GM10847 (cell line): ENCODE measurements around the gene CYP2B6.

Experiments
- POLR2A ChIP-seq: IDR thresholded peaks from 2 replicates; pipeline ENCODE4 v1.6.1; 2011; ENCODE audit not compliant: insufficient read length; ENCODE audit errors: extremely low read depth

Gene CYP2B6

GRCh38 chr19:40989453-40989852, 1.6 kb upstream of the CYP2B6 start:
- TF ChIP-seq POLR2A, result no peak

GRCh38 chr19:40995355-40995754, 4.3 kb downstream of the CYP2B6 start:
- TF ChIP-seq POLR2A, result no peak

- TF ChIP-seq POLR2A, result no peak
Observed at GRCh38 chr19:41000310-41000737, 9.2 kb downstream of the CYP2B6 start.

GRCh38 chr19:41001243-41001971, 10.3 kb downstream of the CYP2B6 start:
- no peak for TF ChIP-seq POLR2A

GRCh38 chr19:41009700-41010235, 18.7 kb downstream of the CYP2B6 start:
- TF ChIP-seq POLR2A, result no peak

GRCh38 chr19:41013359-41013758, 22.3 kb downstream of the CYP2B6 start:
- no peak for TF ChIP-seq POLR2A

- TF ChIP-seq POLR2A, result no peak
Observed at GRCh38 chr19:41014643-41015042, 23.6 kb downstream of the CYP2B6 start.

- TF ChIP-seq POLR2A, result no peak
Observed at GRCh38 chr19:41016488-41017071, 25.5 kb downstream of the CYP2B6 start.

GRCh38 chr19:41018736-41019290, 27.7 kb downstream of the CYP2B6 start:
- no peak for TF ChIP-seq POLR2A

GRCh38 chr19:41019346-41019745, 28.3 kb downstream of the CYP2B6 start:
- TF ChIP-seq POLR2A, result no peak

GRCh38 chr19:41023193-41023592, 32.1 kb downstream of the CYP2B6 start:
- no peak for TF ChIP-seq POLR2A

- TF ChIP-seq POLR2A, result no peak
Observed at GRCh38 chr19:41025411-41025810, 34.3 kb downstream of the CYP2B6 start.

GRCh38 chr19:41025871-41026270, 34.8 kb downstream of the CYP2B6 start:
- no peak for TF ChIP-seq POLR2A

- no peak for TF ChIP-seq POLR2A
Observed at GRCh38 chr19:41027273-41027967, 36.3 kb downstream of the CYP2B6 start.

GRCh38 chr19:41029524-41030432, 38.7 kb downstream of the CYP2B6 start:
- TF ChIP-seq POLR2A, result no peak
